NT2/D1 (cell line): ENCODE results near the gene PLXNA4.

Source experiments
- DNase-seq: peaks from one replicate; pipeline ENCODE4 v3.0.0-alpha.2; 2011; ENCODE audit warnings: low read depth, low spot score
- H3K27me3 ChIP-seq: 2 replicates; pipeline ENCODE4 v1.6.0; 2011; ENCODE audit warnings: mild to moderate bottlenecking; ENCODE audit not compliant: insufficient read length, insufficient read depth
- H3K36me3 ChIP-seq: 2 replicates; pipeline ENCODE4 v1.6.1; 2011; ENCODE audit warnings: mild to moderate bottlenecking, low read length, mixed read lengths; ENCODE audit not compliant: insufficient read depth, insufficient read length
- H3K4me1 ChIP-seq: 2 replicates; pipeline ENCODE4 v1.5.1; 2011; ENCODE audit not compliant: insufficient read depth, insufficient read length
- H3K4me3 ChIP-seq: 2 replicates; pipeline ENCODE4 v1.5.1; 2011; ENCODE audit warnings: low read depth; ENCODE audit not compliant: insufficient read length
- H3K9ac ChIP-seq: 2 replicates; pipeline ENCODE4 v1.6.0; 2011; ENCODE audit warnings: low read depth; ENCODE audit not compliant: insufficient read length
- H3K9me3 ChIP-seq: 2 replicates; pipeline ENCODE4 v1.5.1; 2011; ENCODE audit warnings: mild to moderate bottlenecking, low read length; ENCODE audit not compliant: insufficient read depth
- SUZ12 ChIP-seq: IDR thresholded peaks from 2 replicates; pipeline ENCODE4 v1.6.1; 2011; ENCODE audit not compliant: insufficient read length, insufficient read depth; ENCODE audit errors: extremely low read depth
- YY1 ChIP-seq: IDR thresholded peaks from 2 replicates; pipeline ENCODE4 v1.6.1; 2011; ENCODE audit not compliant: insufficient read length, insufficient read depth
- ZNF274 ChIP-seq: IDR thresholded peaks from 2 replicates; pipeline ENCODE4 v1.6.1; 2011; ENCODE audit warnings: mild to moderate bottlenecking, low read depth, low read length

The PLXNA4 gene

DNA sequence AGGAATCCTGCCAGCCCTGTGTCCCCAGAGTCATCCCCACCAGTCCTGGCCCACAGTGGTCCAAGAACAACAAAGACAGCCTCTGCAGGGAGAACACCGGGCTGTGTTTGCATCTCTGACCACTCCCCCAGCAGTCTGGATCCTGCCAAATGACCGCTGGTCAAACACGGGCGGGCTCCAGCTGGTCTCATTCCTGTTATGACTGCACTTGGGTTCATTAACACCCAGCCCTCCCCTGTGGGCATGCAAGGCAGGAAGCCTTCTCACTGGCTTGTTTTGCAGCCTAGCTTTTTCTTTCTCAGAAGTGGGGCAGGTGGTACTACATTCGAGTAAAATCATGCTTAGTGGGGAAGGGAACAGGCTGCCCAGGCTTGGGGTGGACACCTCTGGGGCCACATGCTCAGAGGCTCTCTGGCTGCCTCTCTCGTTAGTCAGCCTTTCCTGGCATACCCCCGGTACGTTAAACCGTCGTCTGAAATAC lies 190.0 kb downstream of the PLXNA4 start:
- TF ChIP-seq ZNF274 (no peak), YY1 (no peak), SUZ12 (no peak)
- no peaks in the 10 kb centered on the region for H3K27me3 ChIP-seq
- no peak for DNase-seq

GRCh38 chr7:132383962-132384361 lies 192.3 kb downstream of the PLXNA4 start:
- TF ChIP-seq ZNF274 (no peak), YY1 (no peak), SUZ12 (no peak)

More for the DNA sequence above, 190.0 kb downstream of the PLXNA4 start:
- Histone ChIP-seq H3K4me3 (no peak overlapping the region), H3K4me1 (peaks cover 4% of the 10 kb centered on the region), H3K36me3 (no peaks in the 10 kb centered on the region), H3K9ac (no peak overlapping the region), H3K9me3 (no peaks in the 10 kb centered on the region)

GRCh38 chr7:132381742-132382472 lies 194.4 kb downstream of the PLXNA4 start:
- no peaks in the 10 kb centered on the region for H3K36me3 ChIP-seq
- H3K4me3 ChIP-seq = no peak overlapping the region
- no peak overlapping the region for H3K9ac ChIP-seq
- peaks cover 4% of the 10 kb centered on the region for H3K4me1 ChIP-seq
- no peaks in the 10 kb centered on the region for H3K9me3 ChIP-seq
- TF ChIP-seq ZNF274 (no peak), SUZ12 (no peak), YY1 (no peak)
- H3K27me3 ChIP-seq = no peaks in the 10 kb centered on the region
- no peak for DNase-seq

More at GRCh38 chr7:132383962-132384361, 192.3 kb downstream of the PLXNA4 start:
- Histone ChIP-seq H3K4me1 (peaks cover 4% of the 10 kb centered on the region), H3K9ac (no peak overlapping the region), H3K4me3 (no peak overlapping the region), H3K36me3 (no peaks in the 10 kb centered on the region), H3K9me3 (no peaks in the 10 kb centered on the region), H3K27me3 (no peaks in the 10 kb centered on the region)
- no peak for DNase-seq

DNA sequence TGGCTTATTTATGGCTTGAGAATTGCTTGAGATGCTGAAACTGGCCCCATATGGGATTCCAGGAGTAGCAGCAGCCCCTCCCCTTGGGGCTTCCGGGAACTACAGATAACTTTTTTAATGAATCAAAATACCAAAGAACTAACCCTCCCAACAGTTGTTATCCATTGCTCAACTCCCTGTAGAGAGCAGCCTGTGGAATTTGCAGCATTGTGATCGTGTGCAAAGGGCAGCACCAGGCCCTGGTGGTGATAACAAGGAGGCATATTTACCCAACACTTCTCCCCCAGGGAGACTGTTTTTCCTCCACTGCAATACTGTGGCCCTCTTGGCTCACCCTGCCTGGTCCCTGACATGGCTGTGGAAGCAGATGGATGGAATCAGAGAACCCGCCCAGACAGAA lies 196.2 kb downstream of the PLXNA4 start:
- H3K27me3 ChIP-seq = no peaks in the 10 kb centered on the region
- no peak overlapping the region for H3K4me3 ChIP-seq
- H3K9ac ChIP-seq = no peak overlapping the region
- H3K4me1 ChIP-seq = no peaks in the 10 kb centered on the region
- no peaks in the 10 kb centered on the region for H3K36me3 ChIP-seq
- no peaks in the 10 kb centered on the region for H3K9me3 ChIP-seq
- no peak for TF ChIP-seq ZNF274
- TF ChIP-seq SUZ12 = no peak
- no peak for TF ChIP-seq YY1
- no peak for DNase-seq

DNA sequence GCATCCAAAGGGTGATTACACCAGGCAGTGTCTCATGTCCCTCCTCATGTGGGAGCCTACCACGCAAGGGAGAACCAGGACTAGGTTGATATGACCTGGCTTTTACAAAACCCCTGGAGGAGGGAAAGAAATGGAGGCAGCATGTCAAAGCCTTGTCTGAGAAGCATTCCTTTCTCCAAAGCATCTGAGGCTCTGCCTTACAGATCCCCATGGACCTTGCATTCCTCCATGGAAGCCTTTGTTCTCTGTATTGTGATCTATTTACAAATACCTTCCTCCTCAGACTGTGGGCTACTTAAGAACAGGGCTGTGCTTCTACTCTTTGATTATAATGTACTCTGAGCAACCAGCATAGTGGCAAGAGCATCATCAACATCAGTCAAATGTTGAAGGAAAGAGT lies 197.0 kb downstream of the PLXNA4 start:
- Histone ChIP-seq H3K36me3 (no peaks in the 10 kb centered on the region), H3K9me3 (no peaks in the 10 kb centered on the region), H3K9ac (no peak overlapping the region), H3K4me1 (no peaks in the 10 kb centered on the region), H3K27me3 (no peaks in the 10 kb centered on the region), H3K4me3 (no peak overlapping the region)
- DNase-seq = peak; percentile 84
- TF ChIP-seq ZNF274 = no peak
- no peak for TF ChIP-seq YY1
- no peak for TF ChIP-seq SUZ12

- H3K4me1 ChIP-seq = no peaks in the 10 kb centered on the region
These were observed 198.3 kb downstream of the PLXNA4 start for GRCh38 chr7:132377703-132378584.

DNA sequence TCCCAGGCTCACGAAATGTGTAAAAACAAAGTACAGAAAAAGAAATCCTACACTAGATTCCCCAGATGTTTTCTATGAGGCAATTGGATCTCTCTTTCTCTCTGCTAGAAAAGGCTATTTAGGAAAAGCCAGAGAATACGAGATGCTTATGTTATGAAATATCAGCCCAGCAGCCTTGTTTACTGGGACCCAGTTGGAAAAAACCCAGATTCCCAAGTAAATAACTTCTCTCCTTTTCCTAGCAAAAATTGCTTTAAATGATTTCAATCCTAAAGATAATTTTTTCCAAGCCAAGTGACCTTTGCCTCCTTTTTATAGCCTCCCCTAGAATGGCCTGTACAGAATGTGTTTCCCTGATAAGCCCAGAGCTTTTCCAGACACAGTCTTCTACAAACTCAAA lies 199.3 kb downstream of the PLXNA4 start:
- Histone ChIP-seq H3K9me3 (no peaks in the 10 kb centered on the region), H3K36me3 (no peaks in the 10 kb centered on the region), H3K9ac (no peak overlapping the region), H3K4me1 (no peaks in the 10 kb centered on the region), H3K4me3 (no peak overlapping the region), H3K27me3 (no peaks in the 10 kb centered on the region)
- no peak for TF ChIP-seq ZNF274
- TF ChIP-seq YY1 = no peak
- TF ChIP-seq SUZ12 = no peak
- DNase-seq = no peak

More at GRCh38 chr7:132377703-132378584, 198.3 kb downstream of the PLXNA4 start:
- H3K4me3 ChIP-seq = no peak overlapping the region
- TF ChIP-seq SUZ12 = no peak
- no peak for TF ChIP-seq ZNF274
- TF ChIP-seq YY1 = no peak
- no peak for DNase-seq
- no peaks in the 10 kb centered on the region for H3K27me3 ChIP-seq
- no peaks in the 10 kb centered on the region for H3K9me3 ChIP-seq
- H3K36me3 ChIP-seq = no peaks in the 10 kb centered on the region
- no peak overlapping the region for H3K9ac ChIP-seq
